ENCODE results near the gene TBC1D2B.

TBC1D2B gene

GRCh38 chr15:78050441-78050809 lies 27.1 kb downstream of the TBC1D2B start:
- no peak for TF ChIP-seq CTCF (IDR thresholded peaks at IDR 0.05; ENCODE audit: low read depth, low read length, missing control alignments)
- H3K36me3 ChIP-seq (replicated peaks) = peaks cover 10% of the 10 kb centered on the region
- no peaks in the 10 kb centered on the region for H3K27me3 ChIP-seq (replicated peaks)
- DNase-seq = no peak
- peak overlapping the region; percentile 2 for H3K27ac ChIP-seq
- in situ Hi-C loops (cut with HindIII; ENCODE audit: low pct_ligation_motif_present, low sequenced_read_pairs) = no loop called here
- H3K4me3 ChIP-seq (ENCODE audit: low read depth, low read length) = no peak overlapping the region

- H3K36me3 ChIP-seq (replicated peaks) = peaks cover 10% of the 10 kb centered on the region
- no peak for TF ChIP-seq CTCF (IDR thresholded peaks at IDR 0.05; ENCODE audit: low read depth, low read length, missing control alignments)
- no peaks in the 10 kb centered on the region for H3K27me3 ChIP-seq (replicated peaks)
- no peak overlapping the region for H3K4me3 ChIP-seq (ENCODE audit: low read depth, low read length)
- peak overlapping the region; percentile 2 for H3K27ac ChIP-seq
- in situ Hi-C loops (cut with HindIII; ENCODE audit: low pct_ligation_motif_present, low sequenced_read_pairs) = no loop called here
- DNase-seq = no peak
Observed at GRCh38 chr15:78049691-78050440, 27.6 kb downstream of the TBC1D2B start.

- H3K27ac ChIP-seq = no peak overlapping the region
- TF ChIP-seq CTCF (IDR thresholded peaks at IDR 0.05; ENCODE audit: low read depth, low read length, missing control alignments) = no peak
- peaks cover 16% of the 10 kb centered on the region for H3K36me3 ChIP-seq (replicated peaks)
- in situ Hi-C loops (cut with HindIII; ENCODE audit: low pct_ligation_motif_present, low sequenced_read_pairs) = no loop called here
- no peak overlapping the region for H3K4me3 ChIP-seq (ENCODE audit: low read depth, low read length)
- H3K27me3 ChIP-seq (replicated peaks) = no peaks in the 10 kb centered on the region
- no peak for DNase-seq
Observed at GRCh38 chr15:78048628-78048920, 28.9 kb downstream of the TBC1D2B start.

- DNase-seq = no peak
- TF ChIP-seq CTCF (IDR thresholded peaks at IDR 0.05; ENCODE audit: low read depth, low read length, missing control alignments) = no peak
- in situ Hi-C loops (cut with HindIII; ENCODE audit: low pct_ligation_motif_present, low sequenced_read_pairs) = no loop called here
- H3K36me3 ChIP-seq (replicated peaks) = peaks cover 16% of the 10 kb centered on the region
- no peak overlapping the region for H3K4me3 ChIP-seq (ENCODE audit: low read depth, low read length)
- H3K27me3 ChIP-seq (replicated peaks) = no peaks in the 10 kb centered on the region
- H3K27ac ChIP-seq = no peak overlapping the region
Observed at GRCh38 chr15:78047761-78048627, 29.5 kb downstream of the TBC1D2B start.

- peaks cover 23% of the 10 kb centered on the region for H3K36me3 ChIP-seq (replicated peaks)
- no peak for DNase-seq
- no peak overlapping the region for H3K27ac ChIP-seq
- no peak overlapping the region for H3K4me3 ChIP-seq (ENCODE audit: low read depth, low read length)
- in situ Hi-C loops (cut with HindIII; ENCODE audit: low pct_ligation_motif_present, low sequenced_read_pairs) = no loop called here
- no peak for TF ChIP-seq CTCF (IDR thresholded peaks at IDR 0.05; ENCODE audit: low read depth, low read length, missing control alignments)
- H3K27me3 ChIP-seq (replicated peaks) = no peaks in the 10 kb centered on the region
Observed at GRCh38 chr15:78046796-78047341, 30.6 kb downstream of the TBC1D2B start.

All from brain microvascular endothelial cell (primary cell).